SK-MEL-5 (cell line): ENCODE measurements around the gene MAST4. TPM values are rescaled to one million over a fixed set of nuclear protein-coding genes. Genes with fewer than 3 reads are reported as not detected.

Source experiments
- DNase-seq: peaks from one replicate; pipeline ENCODE4 v3.0.0-alpha.2; 2016; ENCODE audit warnings: low read depth, low spot score
- in situ Hi-C: cut with HindIII; loops from 2 replicates; pipeline ENCODE4 v1.10.0; 2016; ENCODE audit warnings: low sequenced_read_pairs, high pct_unique_total_duplicates, low pct_unique_long_range_greater_than_20kb
- total RNA-seq: library from RNA; depleted of rRNA; stranded (reverse); fragments of >200 nt; shearing (Covaris generic); gene quantifications from 2 replicates; pipeline ENCODE4 v1.2.3, GENCODE V29; 2014

MAST4 gene
- total RNA-seq, 1 experiment from 2014 or later = 1.6 TPM

DNA sequence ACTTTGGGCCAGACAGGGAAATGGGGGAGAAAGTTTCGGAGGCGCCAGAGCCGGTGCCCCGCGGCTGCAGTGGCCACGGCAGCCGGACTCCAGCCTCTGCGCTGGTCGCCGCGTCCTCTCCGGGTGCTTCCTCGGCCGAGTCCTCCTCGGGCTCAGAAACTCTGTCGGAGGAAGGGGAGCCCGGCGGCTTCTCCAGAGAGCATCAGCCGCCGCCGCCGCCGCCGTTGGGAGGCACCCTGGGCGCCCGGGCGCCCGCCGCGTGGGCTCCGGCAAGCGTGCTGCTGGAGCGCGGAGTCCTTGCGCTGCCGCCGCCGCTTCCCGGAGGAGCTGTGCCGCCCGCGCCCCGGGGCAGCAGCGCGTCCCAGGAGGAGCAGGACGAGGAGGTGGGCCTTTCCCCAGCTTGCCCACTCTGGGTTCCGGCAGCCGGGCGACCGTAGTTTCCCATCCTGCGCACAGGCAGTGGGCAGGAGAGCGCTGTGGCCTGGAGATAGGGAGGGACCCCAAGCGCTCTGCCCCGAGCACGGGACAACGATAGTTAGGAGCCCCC, 516 bp downstream of the MAST4 start:
- in situ Hi-C loops = no loop called here
- DNase-seq = no peak

DNA sequence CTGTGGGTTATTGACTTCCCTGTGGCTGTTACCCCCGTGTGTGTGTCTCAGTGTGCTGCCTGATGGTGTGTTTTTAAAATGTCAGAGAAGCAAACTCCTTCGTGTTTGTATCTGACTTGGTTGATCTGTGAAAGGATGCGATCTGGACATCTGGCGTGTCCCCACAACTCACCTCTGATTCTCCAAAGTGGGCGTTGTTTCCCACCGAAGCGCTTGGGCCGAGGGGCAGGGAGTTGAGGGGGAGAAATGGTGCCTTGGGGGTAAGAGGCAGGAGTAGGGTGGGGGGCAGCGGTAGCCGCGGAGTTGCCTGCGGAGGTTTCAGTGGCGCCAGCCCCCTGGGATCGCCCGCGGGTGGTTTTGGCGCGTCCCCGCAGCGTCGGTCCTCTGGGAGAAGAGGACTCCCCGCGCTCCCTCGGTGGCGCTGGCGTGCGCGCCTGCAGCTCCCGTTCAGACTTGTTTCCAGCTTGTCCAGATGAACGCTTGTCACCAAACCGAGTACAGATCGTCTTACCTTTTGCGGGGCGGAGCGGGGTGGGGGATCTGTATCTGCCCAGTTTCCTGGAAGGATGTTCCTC, 1.1 kb downstream of the MAST4 start:
- no peak for DNase-seq
- in situ Hi-C loops = no loop called here

DNA sequence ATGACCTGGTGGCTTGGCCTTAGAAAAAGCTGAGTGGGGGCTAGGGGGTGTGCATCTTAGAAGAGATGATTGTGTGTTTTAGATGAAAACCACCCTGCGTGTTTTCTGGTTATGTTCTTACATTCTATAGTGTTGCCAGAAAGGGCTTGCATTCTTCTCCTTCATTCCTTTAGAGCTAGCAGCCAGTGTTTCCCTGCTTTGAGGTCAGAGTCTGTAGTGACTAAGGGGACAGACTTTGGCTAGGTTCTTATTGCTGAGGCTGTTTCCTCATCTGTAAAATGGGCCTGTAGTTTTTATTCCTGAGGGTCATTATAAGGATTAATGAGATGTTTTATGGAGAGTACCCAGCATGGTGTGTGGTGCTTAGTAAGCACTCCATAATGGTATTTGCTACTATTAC, 6.4 kb downstream of the MAST4 start:
- no peak for DNase-seq
- in situ Hi-C loops = no loop called here

DNA sequence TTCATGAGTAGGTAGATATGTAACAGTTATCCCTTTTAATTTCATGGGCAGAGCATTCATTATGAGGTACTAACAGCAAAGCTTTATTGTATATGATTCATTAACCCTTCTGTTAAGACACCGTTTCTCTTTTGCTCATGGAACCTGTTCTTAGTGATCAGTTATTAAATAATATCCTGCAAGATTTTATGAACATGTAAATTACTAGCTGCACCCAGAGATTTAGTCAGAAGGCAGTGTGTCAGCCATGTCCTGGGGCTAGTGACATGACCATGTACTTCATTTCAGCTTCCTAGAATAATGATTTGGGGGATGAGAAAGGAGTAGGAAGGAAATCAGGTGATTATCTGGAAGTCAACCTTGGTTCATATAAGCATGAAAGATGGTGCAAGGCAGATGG, 7.0 kb downstream of the MAST4 start:
- DNase-seq = no peak
- in situ Hi-C loops = no loop called here

DNA sequence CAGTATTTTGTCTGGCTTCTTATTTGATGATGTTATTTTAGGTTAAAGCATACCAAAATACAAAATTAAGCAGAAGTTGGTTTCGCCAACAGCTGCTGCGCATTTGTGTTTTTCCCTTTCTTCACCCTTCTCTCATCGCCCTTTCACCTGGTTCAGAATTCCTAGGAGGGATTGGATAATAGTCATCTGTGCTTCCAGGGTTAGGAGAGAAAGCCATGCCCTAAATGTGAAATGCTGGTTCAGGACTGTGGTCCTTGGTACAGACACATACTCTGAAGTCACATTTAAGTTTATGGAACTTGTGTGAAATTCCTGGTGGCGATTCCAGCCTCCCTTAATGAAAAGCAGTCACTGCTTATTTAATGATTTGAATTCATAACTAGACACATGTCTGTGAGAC, 7.7 kb downstream of the MAST4 start:
- no peak for DNase-seq
- in situ Hi-C loops = no loop called here

DNA sequence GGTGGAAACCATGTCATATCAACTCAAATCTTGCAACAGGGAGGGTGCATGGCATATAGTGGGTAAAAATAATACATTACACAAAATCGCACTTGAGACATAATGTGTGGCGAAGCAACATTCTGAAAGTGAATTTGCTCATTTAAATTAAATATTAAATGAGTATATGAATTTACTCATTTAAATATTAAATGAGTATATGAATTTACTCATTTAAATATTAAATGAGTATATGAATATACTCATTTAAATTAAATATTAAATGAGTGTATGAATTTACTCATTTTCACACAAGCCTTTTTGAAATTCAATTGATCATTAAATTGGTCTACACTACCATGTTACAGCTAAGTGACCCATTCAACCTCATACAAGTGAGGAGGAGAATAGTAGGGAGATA, 10.5 kb downstream of the MAST4 start:
- DNase-seq = no peak
- in situ Hi-C loops = no loop called here

DNA sequence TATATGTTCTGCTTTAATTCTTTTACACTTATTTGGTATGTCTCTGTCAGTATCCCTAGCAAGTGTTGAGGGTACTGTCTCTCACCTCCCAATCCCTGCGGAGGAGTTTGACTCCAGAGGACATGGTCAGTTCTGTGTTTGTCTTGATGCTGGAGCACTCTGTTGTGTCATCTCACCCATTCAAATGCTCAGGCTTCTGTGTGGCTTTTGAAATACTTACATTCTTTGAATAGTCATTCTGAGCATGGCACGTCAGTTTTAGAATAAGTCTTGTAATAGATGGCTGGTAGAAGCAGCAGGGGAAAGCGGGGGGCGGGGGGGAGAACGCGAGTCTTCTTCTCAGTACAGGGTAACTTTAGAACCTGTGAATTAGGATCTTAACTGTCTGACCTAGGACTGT, 12.3 kb downstream of the MAST4 start:
- DNase-seq = no peak
- in situ Hi-C loops = no loop called here

DNA sequence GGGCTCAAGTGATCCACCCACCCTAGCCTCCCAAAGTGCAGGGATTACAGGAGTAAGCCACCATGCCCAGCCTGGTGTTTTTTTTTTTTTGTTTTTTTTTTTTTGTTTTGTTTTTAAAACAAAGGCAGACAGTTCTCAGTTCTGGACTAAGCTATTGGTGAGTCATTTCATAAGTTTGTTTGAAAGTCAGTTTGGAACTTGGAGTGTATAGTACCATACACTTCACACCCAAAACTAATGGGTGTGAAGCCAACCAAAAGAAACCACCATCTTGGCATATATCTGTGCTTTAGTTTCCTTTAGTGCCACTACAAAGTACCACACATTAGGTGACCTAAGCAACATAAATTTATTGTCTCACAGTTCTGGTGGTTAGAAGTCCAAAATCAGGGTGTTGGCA, 13.4 kb downstream of the MAST4 start:
- in situ Hi-C loops = no loop called here
- no peak for DNase-seq

DNA sequence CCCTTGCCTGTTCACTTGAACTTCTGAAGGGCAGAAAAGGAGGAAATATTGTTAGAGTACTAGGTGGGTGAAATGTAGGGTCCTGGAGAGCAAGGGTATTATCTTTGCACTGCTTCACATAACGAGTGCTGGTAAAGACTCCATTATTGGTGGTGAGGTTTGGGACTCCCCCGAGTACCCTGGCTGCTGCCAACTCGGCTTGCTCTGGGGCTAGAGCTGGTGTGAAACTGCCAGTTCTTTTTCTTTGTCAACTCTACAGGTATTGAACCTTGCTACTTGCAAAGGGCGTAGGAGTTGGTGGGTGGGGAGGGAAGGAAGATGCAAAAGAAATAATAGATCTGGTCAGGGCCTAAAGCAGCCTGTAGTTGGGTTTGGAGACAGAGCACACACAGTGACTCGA, 16.0 kb downstream of the MAST4 start:
- in situ Hi-C loops = no loop called here

DNA sequence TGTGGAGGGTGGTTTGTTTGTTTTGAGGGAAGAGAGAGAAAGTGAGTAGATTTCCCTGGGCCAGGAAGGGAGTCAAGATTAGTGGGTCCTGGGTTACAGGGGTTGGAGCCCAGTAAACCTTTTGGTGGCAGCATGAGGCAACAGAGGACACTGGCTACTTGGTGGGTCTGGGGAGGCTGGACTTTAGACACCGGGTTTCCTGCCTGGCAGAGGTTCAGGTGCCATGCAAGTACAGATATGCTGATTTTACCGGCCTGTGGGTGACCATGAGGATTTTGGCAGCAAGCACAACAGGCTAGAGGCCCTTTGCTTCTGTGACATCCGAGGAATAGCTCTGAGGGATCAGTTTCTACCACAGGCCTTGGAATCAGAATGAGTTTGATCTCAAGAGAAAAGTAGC, 18.9 kb downstream of the MAST4 start:
- DNase-seq = no peak
- in situ Hi-C loops = no loop called here

More for the DNA sequence above, 16.0 kb downstream of the MAST4 start:
- no peak for DNase-seq

DNA sequence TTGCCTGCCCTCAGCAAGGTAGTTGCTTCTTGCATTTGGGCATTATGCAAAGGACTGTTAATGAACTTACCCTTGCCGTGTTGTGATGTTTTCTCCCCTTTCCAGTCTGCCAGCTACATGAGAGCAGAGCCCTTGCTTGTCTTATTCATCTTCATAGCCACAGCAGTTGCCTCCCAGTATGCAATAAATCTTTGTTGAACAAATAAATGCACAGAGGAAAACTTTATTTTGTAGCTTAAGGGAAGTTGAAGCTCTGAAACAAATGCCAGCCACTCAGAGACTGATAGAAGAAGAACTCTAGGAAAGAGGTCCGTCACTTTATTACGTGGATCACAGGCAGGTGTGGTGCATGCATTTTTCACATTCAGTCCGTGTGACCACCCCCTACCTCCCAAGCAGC, 19.7 kb downstream of the MAST4 start:
- in situ Hi-C loops = no loop called here
- DNase-seq = no peak

DNA sequence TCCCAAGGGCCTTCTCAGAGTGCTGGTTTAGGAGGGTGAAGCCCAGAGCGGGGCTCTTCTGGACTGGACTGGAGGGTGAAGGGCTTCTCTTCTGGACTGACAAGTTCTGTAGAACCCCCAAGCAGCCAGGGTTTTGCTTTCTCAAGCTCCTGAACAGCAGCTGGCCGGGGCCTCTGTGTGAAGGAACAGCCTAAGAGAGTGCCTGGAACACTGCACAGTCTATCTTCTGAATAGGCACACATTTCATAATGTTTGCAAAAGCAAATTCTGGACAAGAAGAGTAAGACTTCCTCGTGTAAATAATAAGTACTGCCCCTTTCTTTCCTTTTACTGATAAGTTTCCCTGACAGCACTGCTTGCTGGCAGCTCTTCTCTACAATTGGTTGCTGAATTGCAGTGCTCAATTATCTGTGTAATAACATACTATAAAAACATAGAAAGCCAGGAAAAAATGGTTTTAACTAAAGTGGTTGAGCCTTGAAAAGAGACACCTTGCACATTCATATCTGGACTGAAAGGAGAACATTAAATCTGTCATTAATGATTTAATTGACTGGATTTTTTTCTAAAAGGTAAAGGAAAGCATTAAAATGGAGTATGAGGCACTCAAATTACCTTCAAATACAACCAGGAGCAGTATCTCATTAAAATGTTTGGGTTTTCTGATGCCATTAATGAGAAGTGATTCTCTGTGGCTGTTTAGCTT, 20.5 kb downstream of the MAST4 start:
- no peak for DNase-seq
- in situ Hi-C loops = no loop called here

DNA sequence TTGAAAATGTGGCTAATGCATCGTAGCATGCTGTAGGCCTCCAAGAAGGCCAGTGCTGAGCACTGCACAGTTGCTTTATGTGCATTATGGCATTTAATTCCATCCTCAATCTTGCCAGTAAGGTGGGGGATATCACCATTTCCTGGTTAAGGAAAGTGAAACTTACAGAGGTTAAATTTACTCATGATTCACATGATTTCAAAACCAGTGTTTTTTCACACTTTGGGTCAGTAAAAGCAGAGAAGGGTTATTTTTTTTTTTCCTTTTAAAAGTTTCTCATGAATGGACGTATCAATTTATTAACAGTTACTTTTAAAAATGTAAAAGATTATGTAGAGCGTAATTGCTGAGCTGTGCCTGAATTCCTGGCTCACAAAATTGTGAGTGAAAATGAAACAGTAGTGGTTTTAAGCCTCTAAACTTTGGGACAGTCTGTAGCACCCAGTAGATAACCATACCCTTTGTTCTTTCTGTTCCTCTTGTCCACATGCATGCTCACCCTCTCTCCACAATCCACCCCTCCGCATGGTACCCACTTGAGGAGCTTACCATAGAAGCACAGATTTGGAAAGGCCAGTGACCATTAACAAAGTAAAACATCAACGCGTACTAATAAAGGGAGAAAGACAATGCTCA, 21.2 kb downstream of the MAST4 start:
- in situ Hi-C loops = no loop called here
- no peak for DNase-seq

DNA sequence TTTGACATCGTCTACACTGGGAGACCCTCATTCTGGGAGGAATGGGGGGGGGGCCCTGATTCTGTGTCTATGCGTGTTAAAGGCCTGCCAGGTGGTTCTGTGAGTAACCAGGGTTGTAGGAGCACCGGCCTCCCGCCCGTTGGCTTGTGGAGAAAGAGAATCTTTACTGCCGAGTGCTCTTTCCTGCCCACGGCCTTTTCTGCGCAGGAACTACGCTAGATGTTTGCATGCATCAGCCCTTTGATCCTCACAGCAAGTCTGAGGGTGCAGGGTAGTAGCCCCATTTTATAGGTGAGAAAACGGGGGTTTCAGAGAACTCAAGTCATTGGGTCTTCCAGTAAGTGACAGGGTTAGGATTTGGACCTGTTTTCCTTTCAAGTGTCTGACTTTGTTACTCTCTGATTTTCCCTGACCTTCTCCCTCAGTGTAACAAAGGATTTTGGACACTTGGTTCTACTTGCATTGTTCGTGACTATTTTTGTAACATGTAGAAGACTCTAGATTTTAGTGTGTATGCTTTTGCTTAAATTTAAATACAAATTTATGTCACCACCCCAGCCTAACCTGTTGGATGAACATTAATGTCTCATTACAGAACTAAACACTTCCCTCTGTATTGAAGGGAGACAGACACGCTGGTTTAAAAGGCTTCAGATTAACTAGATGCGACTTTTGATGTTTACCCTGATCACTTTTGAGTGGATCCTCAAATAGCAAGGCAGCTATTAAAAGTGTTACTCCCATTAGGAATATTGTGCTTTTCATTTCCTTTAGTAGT, 22.0 kb downstream of the MAST4 start:
- no peak for DNase-seq
- in situ Hi-C loops = no loop called here

DNA sequence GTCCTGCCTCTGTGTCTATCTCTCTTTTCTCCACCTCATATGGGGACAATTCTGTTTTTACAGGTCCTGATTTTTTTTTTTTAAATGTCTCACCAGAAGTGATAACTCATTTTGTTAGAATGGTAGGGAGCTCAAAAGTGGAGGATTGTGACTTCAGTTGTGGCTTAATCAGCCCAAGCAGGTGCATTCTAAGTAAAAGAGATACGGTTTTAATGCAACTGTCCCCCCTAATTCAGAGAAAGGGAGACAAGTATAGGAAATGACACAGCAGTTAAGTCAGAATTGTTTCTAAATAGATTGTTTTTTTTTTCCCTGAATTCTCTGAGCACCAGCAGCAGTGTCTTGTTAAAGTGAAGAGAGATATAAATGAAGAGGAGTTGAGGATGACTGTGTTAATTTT, 24.5 kb downstream of the MAST4 start:
- in situ Hi-C loops = no loop called here
- DNase-seq = no peak

DNA sequence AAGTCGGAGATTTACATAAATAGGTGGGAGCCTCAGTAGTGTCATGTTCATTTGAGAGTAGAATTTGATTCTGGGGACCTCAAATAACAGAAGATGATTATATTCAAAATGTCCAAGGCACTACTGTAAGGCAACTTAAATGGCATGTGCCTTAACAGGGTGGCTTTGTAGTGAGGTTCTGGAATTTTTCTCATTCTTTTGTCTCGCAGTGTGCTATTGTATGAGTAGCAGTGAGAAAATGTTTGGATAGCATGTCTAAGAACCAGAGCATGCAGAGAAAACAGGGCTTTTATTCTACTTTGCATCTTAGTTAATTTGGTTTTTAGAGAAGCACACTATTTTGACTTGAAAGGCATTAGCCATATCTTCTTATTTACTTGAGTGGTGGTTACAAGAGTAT, 25.0 kb downstream of the MAST4 start:
- in situ Hi-C loops = no loop called here
- no peak for DNase-seq

DNA sequence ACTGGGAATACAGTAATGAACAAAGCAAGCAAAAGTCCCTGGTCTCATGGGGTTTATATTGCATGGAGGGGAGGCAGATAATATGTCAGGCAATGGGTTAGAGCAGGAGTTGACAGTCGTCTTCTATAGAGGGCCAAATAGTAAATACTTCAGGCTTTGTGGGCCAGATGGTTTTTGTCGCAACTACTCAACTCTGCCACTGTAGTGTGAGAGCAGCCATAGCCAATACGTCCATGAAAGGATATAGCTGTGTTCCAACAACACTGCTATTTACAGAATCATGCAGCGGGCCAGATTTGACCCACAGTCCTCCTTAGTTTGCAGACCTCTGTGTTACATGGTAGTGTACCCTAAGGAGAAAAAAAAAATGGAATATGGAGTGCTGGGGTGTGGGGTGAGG, 25.5 kb downstream of the MAST4 start:
- DNase-seq = no peak
- in situ Hi-C loops = no loop called here

DNA sequence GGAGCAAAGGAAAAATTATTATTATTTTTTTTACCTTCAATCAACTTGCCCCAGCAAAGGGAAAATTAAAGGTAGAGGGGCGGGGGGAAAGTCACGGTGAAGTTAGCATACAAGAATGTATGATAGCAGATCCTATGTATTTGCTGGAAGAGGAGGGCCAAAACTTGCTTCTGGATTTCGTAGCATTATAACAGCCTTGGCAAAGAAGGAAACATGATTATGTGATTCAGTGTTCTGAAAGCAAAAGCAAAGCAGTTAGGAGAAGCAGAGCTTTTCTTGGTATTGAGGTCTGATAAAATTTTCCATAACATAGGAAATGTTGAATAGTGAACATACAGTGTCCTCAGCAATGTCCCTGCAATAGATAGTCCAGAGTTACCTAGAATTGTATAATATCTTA, 32.4 kb downstream of the MAST4 start:
- DNase-seq = no peak
- in situ Hi-C loops = no loop called here
